Spleen (tissue), 11 donors: ENCODE results near the gene CHRM4. TPM values are rescaled to one million over a fixed set of nuclear protein-coding genes. Genes with fewer than 3 reads are reported as not detected.

ENCODE experiments used
- DNase-seq: peaks from one replicate; pipeline ENCODE4 v3.0.0-alpha.2; 2020
- H3K27ac ChIP-seq, 8 donors: fragments of 200-600 bp; sonication (generic) in 7 of 8; 1 replicate in 4 of 8; 2 replicates in 4 of 8; pipeline versions ENCODE4 v1.5.0 to v1.8.0; 2016 to 2021; ENCODE audit warnings: inconsistent platforms in 4 of 8, mild to moderate bottlenecking in 4 of 8, moderate library complexity in 1 of 8
- H3K27me3 ChIP-seq, 7 donors: fragments of 200-600 bp; sonication (generic) in 6 of 7; replicated peaks in 1 of 7; 1 replicate in 4 of 7; 2 replicates in 3 of 7; pipeline versions ENCODE4 v1.5.0 to v1.8.0; 2016 to 2021; ENCODE audit warnings: inconsistent platforms in 3 of 7, mild to moderate bottlenecking in 1 of 7
- H3K36me3 ChIP-seq, 6 donors: fragments of 200-600 bp; sonication (generic) in 5 of 6; 1 replicate in 4 of 6; 2 replicates in 2 of 6; pipeline versions ENCODE4 v1.5.0 to v1.8.0; 2016 to 2021; ENCODE audit warnings: inconsistent platforms in 2 of 6
- H3K4me1 ChIP-seq, 6 donors: fragments of 200-600 bp; sonication (generic) in 5 of 6; 1 replicate in 3 of 6; 2 replicates in 3 of 6; pipeline versions ENCODE4 v1.5.0 to v1.8.0; 2016 to 2021; ENCODE audit warnings: inconsistent platforms in 3 of 6
- H3K4me3 ChIP-seq, 8 donors: fragments of 200-600 bp; sonication (generic) in 7 of 8; 1 replicate in 4 of 8; 2 replicates in 4 of 8; pipeline versions ENCODE4 v1.5.0 to v1.8.0; 2016 to 2021; ENCODE audit warnings: inconsistent platforms in 4 of 8, mild to moderate bottlenecking in 4 of 8, moderate library complexity in 2 of 8
- H3K9me3 ChIP-seq, 8 donors: fragments of 200-600 bp; sonication (generic) in 7 of 8; 1 replicate in 4 of 8; 2 replicates in 4 of 8; pipeline versions ENCODE4 v1.5.0 to v1.8.0; 2016 to 2021; ENCODE audit warnings: inconsistent platforms in 4 of 8
- CTCF ChIP-seq, 11 experiments: fragments of 200-600 bp in 7 of 11; fragments of 450-650 bp in 4 of 11; sonication (generic) in 4 of 11; IDR thresholded peaks in 8 of 11; conservative IDR thresholded peaks in 3 of 11; 1 replicate in 7 of 11; 2 replicates in 4 of 11; pipeline versions ENCODE4 v1.4.0 to v1.8.0; 2016 to 2021; ENCODE audit warnings: antibody characterized with exemption in 11 of 11, inconsistent platforms in 4 of 11, mild to moderate bottlenecking in 1 of 11
- POLR2A ChIP-seq, 3 donors: fragments of 450-650 bp; IDR thresholded peaks; one replicate each; pipeline ENCODE4 v1.5.1; 2017; ENCODE audit warnings: antibody characterized with exemption in 3 of 3, mild to moderate bottlenecking in 1 of 3
- POLR2AphosphoS5 ChIP-seq, 3 donors: sonication (generic); formaldehyde crosslinking; IDR thresholded peaks; one replicate each; pipeline ENCODE4 v1.5.1; 2017; ENCODE audit warnings: antibody characterized with exemption in 3 of 3
- WGBS, 5 donors: extraction: QIAGEN DNeasy Blood & Tissue Kit in 3 of 5; methylation state at CpG; one replicate each; pipeline versions ENCODE4 v1.1.5 to v1.1.7; 2013 to 2018; 5-methylcytosine and 5-hydroxymethylcytosine counted together
- intact Hi-C: fragments of 100-400 bp; cut with DNase I; formaldehyde crosslinking; loops from one replicate; pipeline ENCODE4 v1.15.0; 2023; ENCODE audit warnings: low total_unique reads
- polyA plus RNA-seq, 3 donors: library from polyadenylated mRNA; stranded (reverse); fragments of 200-250 nt; gene quantifications; one replicate each; pipeline ENCODE4 v1.2.1, GENCODE V29; 2013
- total RNA-seq, 7 donors: library from RNA; depleted of rRNA in 3 of 7; stranded (reverse); fragments of >200 nt in 3 of 7; fragmentation: NEBNext Ultra II Directional in 4 of 7; extraction: Animal tissue kit (Norgen Biotek cat#: 25700) in 4 of 7; gene quantifications; one replicate each; pipeline versions ENCODE4 v1.1.0 to v1.2.1, GENCODE V29; 2016 to 2021
- donor health status: healthy with polysubstance abuse.
- donor health status: DM: no; HTN: no; CAD: no; lungs with moderate emphysema.
- donor health status: DM: no; HTN: no; CAD: no.
- donor health status: Bipolar disorder and iron deficiency.
- donor health status: healthy.
- donor health status: DM: no; HTN: no; CAD: no.
- donor health status: DM: yes; HTN: yes; CAD: no.

CHRM4 gene
- total and polyA plus RNA-seq, 10 donors, result 0.06 to 34.1 (median 3.3) TPM

DNA sequence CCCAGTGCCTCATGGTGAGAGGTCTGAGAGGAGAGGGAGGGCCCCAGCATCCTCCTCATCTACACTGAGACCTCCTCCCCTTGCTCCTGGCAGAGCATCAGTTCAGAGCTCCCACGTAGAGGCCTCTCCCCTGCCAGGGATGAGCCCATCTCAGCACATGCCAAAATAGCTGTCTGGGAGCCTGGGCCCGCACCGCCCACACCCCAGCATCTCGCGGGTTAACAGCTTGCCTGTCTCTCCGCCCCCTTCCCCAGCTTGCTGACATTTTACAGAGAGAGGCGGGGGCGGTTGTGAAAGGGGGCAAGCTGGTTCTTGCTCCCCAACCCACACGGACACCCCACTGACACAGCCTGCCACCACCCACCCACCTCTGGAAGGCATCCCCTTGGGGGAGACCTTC lies 37.9 kb downstream of the CHRM4 start:
- Histone ChIP-seq H3K36me3 (peaks cover 0 to 45% (median 7%) of the 10 kb centered on the region in 6 donors), H3K27me3 (no peaks in the 10 kb centered on the region), H3K4me1 (peaks cover 31 to 100% (median 76%) of the 10 kb centered on the region in 6 donors), H3K4me3 (peak overlapping the region in 1 of 8 donors; percentile 9), H3K27ac (peak overlapping the region in 6 of 8 donors; percentile 27 to 92 (median 86)), H3K9me3 (no peaks in the 10 kb centered on the region)
- intact Hi-C loops, result no loop called here
- TF ChIP-seq POLR2AphosphoS5 (IDR thresholded peaks at IDR 0.05) (peak in 1 of 3 donors; percentile 31), POLR2A (IDR thresholded peaks at IDR 0.05) (no peak), CTCF (IDR thresholded peaks at IDR 0.05 in 8 of 11, conservative IDR thresholded peaks at IDR 0.05 in 3 of 11) (no peak)
- 49 to 62% (median 49%) methylated on average over 6 to 9 of the region's 9 CpGs for WGBS, 5 donors
- no peak for DNase-seq

GRCh38 chr11:46352063-46352841 lies 39.3 kb downstream of the CHRM4 start:
- Histone ChIP-seq H3K27ac (peak overlapping the region; percentile 15 to 92 (median 78)), H3K27me3 (no peaks in the 10 kb centered on the region), H3K4me1 (peaks cover 34 to 97% (median 80%) of the 10 kb centered on the region in 6 donors), H3K4me3 (peak overlapping the region; percentile 2 to 65 (median 21)), H3K36me3 (peaks cover 0 to 45% (median 7%) of the 10 kb centered on the region in 6 donors), H3K9me3 (no peaks in the 10 kb centered on the region)
- peak; percentile 91 for DNase-seq
- peak; percentile 20 to 79 (median 59) for TF ChIP-seq POLR2AphosphoS5 (IDR thresholded peaks at IDR 0.05)
- no peak for TF ChIP-seq POLR2A (IDR thresholded peaks at IDR 0.05)
- TF ChIP-seq CTCF (IDR thresholded peaks at IDR 0.05 in 8 of 11, conservative IDR thresholded peaks at IDR 0.05 in 3 of 11), result peak; percentile 82 to 98 (median 94)
- 45 to 56% (median 48%) methylated on average over 21 to 33 of the region's 33 CpGs for WGBS, 5 donors
- intact Hi-C loops, result no loop called here

GRCh38 chr11:46351606-46352005 lies 40.0 kb downstream of the CHRM4 start:
- no peak for TF ChIP-seq POLR2A (IDR thresholded peaks at IDR 0.05)
- TF ChIP-seq POLR2AphosphoS5 (IDR thresholded peaks at IDR 0.05), result no peak
- TF ChIP-seq CTCF (IDR thresholded peaks at IDR 0.05 in 8 of 11, conservative IDR thresholded peaks at IDR 0.05 in 3 of 11), result no peak
- Histone ChIP-seq H3K9me3 (no peaks in the 10 kb centered on the region), H3K4me3 (peak overlapping the region in 3 of 8 donors; percentile 25 to 65 (median 28)), H3K4me1 (peaks cover 38 to 95% (median 79%) of the 10 kb centered on the region in 6 donors), H3K27me3 (no peaks in the 10 kb centered on the region), H3K36me3 (peaks cover 0 to 42% (median 7%) of the 10 kb centered on the region in 6 donors), H3K27ac (peak overlapping the region; percentile 15 to 92 (median 78))
- no peak for DNase-seq
- 62 to 89% (median 71%) methylated on average over 5 of the region's 5 CpGs for WGBS, 5 donors
- intact Hi-C loops, result no loop called here

GRCh38 chr11:46351148-46351547 lies 40.4 kb downstream of the CHRM4 start:
- Histone ChIP-seq H3K4me3 (peak overlapping the region in 1 of 8 donors; percentile 65), H3K36me3 (peaks cover 0 to 38% (median 3%) of the 10 kb centered on the region in 6 donors), H3K9me3 (no peaks in the 10 kb centered on the region), H3K27ac (peak overlapping the region; percentile 2 to 92 (median 78)), H3K4me1 (peaks cover 41 to 95% (median 80%) of the 10 kb centered on the region in 6 donors), H3K27me3 (no peaks in the 10 kb centered on the region)
- TF ChIP-seq CTCF (IDR thresholded peaks at IDR 0.05 in 8 of 11, conservative IDR thresholded peaks at IDR 0.05 in 3 of 11) (no peak), POLR2A (IDR thresholded peaks at IDR 0.05) (no peak), POLR2AphosphoS5 (IDR thresholded peaks at IDR 0.05) (no peak)
- intact Hi-C loops, result no loop called here
- no peak for DNase-seq
- WGBS, 5 donors, result 79 to 89% (median 83%) methylated on average over 5 to 8 of the region's 8 CpGs
